Activated T-helper 1 cell treated with anti-CD3 and anti-CD28 coated beads, Interleukin-12 subunit alpha, Interleukin-12 subunit beta, Interleukin-2, Interleukin-4 antibody, amounts not matched to agents 30 ng/mL and 10 ng/mL and 1 ng/mL, durations not matched to agents 14 hours and 24 hours and 36 hours (primary cell): ENCODE measurements around the gene SCARB2. TPM values are rescaled to one million over a fixed set of nuclear protein-coding genes. Genes with fewer than 3 reads are reported as not detected.

Source experiments
- DNase-seq: peaks from one replicate; pipeline ENCODE4 v3.0.0; 2021; ENCODE audit warnings: low spot score
- H3K27ac Mint-ChIP-seq: one replicate; pipeline ENCODE4 v1.8.0; 2021; ENCODE audit warnings: mild to moderate bottlenecking, mixed read lengths
- H3K27me3 Mint-ChIP-seq: one replicate; pipeline ENCODE4 v1.8.0; 2022; ENCODE audit warnings: mild to moderate bottlenecking, moderate library complexity, mixed read lengths; ENCODE audit not compliant: insufficient read depth
- H3K36me3 Mint-ChIP-seq: one replicate; pipeline ENCODE4 v1.8.0; 2021; ENCODE audit warnings: low read depth, mixed read lengths
- H3K4me1 Mint-ChIP-seq: one replicate; pipeline ENCODE4 v1.8.0; 2021; ENCODE audit warnings: low read depth, mixed read lengths
- H3K4me3 Mint-ChIP-seq: one replicate; pipeline ENCODE4 v1.8.0; 2021; ENCODE audit warnings: mild to moderate bottlenecking, moderate library complexity, mixed read lengths
- H3K9me3 Mint-ChIP-seq: one replicate; pipeline ENCODE4 v1.8.0; 2021; ENCODE audit warnings: mixed read lengths
- intact Hi-C: fragments of 100-400 bp; cut with micrococcal nuclease; formaldehyde crosslinking; loops from one replicate; pipeline ENCODE4 v1.15.1; 2024
- total RNA-seq: library from RNA; stranded (reverse); gene quantifications from 2 replicates; pipeline ENCODE4 v1.2.3, GENCODE V29; 2022

The SCARB2 gene
- total RNA-seq, 1 donor from 2014 or later, result 1.4 TPM

DNA sequence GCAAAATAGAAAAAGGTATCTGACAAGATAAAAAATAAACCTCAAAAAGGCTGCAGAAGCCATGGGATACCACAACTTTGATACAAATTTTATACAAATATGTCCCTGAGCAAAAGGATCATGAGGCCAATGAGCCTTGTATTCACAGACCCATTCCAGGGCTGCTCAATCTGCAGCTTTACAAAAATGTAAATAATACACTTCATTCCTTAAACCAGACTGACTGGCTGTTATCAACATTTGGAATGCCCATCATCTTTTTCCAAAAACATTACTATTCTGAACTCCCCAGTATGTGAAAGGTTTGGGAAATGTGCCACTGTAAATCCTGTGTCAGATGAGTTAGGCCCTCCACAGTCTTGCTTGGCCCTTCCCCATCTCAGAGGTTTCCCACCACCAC is 25.5 kb downstream of the SCARB2 start:
- Mint-ChIP-seq H3K4me1 (no peaks in the 10 kb centered on the region), H3K4me3 (no peak overlapping the region), H3K27me3 (no peaks in the 10 kb centered on the region), H3K27ac (no peak overlapping the region), H3K9me3 (peaks cover 11% of the 10 kb centered on the region), H3K36me3 (peaks cover 7% of the 10 kb centered on the region)
- intact Hi-C loops, result loop anchor here (10.0 kb wide), 1 partner anchor 567 kb away; no protein-coding TSS in a partner anchor
- DNase-seq, result no peak

GRCh38 chr4:76187152-76187551 is 26.5 kb downstream of the SCARB2 start:
- Mint-ChIP-seq H3K9me3 (peaks cover 10% of the 10 kb centered on the region), H3K4me3 (no peak overlapping the region), H3K27me3 (no peaks in the 10 kb centered on the region), H3K36me3 (peaks cover 3% of the 10 kb centered on the region), H3K27ac (no peak overlapping the region), H3K4me1 (no peaks in the 10 kb centered on the region)
- DNase-seq, result no peak
- intact Hi-C loops, result loop anchor here (10.0 kb wide), 1 partner anchor 568 kb away; no protein-coding TSS in a partner anchor

- no peaks in the 10 kb centered on the region for H3K36me3 Mint-ChIP-seq
- no peaks in the 10 kb centered on the region for H3K9me3 Mint-ChIP-seq
- H3K4me1 Mint-ChIP-seq, result no peaks in the 10 kb centered on the region
- intact Hi-C loops, result loop anchor here (10.0 kb wide), 1 partner anchor 572 kb away; no protein-coding TSS in a partner anchor
- H3K4me3 Mint-ChIP-seq, result no peak overlapping the region
- DNase-seq, result no peak
- no peaks in the 10 kb centered on the region for H3K27me3 Mint-ChIP-seq
- H3K27ac Mint-ChIP-seq, result no peak overlapping the region
These were observed 31.2 kb downstream of the SCARB2 start for GRCh38 chr4:76182463-76182862.

DNA sequence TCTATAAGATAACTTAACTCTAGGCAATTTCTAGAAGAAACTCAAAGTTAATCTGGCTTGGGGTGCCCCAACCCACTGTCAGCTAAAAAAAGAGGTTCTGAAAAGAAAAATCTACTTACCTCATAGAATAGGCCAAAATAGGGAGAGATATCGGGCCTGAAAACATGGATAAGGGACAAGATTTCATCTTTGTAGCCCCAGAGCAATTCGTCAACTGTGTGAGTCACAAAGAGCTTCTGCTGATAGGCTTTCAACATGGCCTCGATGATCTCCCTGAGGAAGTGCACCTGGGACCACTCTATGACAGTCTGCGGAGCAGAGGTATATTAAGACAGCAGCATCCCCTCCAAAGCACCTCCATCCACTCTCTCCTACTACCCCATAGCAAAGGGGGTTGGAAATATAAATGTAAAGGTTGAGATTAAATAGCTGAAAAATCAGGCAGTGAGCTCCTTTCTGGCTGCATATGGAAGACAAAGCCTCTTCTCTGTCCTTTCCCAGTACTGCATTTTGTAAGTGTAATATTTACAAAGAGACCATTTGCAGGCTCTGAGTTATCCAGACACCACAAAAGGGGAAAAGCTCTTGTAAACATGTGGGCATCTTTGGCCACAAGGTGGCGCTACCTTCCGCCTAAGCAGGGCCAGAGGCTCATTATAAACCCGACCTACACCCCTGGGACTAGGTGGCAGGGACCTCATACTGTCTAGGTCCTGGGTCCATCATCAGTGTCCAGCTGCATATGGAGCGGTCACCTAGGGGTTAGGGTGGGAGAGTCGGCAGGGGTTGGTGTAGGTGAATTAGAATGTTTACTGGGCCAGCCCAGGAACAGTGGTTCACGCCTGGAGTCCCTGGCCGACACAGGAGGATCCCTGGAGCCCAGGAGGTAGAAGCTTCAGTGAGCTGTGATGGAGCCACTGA is 34.0 kb downstream of the SCARB2 start:
- H3K36me3 Mint-ChIP-seq, result peaks cover 2% of the 10 kb centered on the region
- no peak overlapping the region for H3K27ac Mint-ChIP-seq
- H3K9me3 Mint-ChIP-seq, result no peaks in the 10 kb centered on the region
- H3K4me3 Mint-ChIP-seq, result no peak overlapping the region
- H3K4me1 Mint-ChIP-seq, result no peaks in the 10 kb centered on the region
- intact Hi-C loops, result loop anchor here (1.0 to 10.0 kb wide), 5 partner anchors 35 to 575 kb away; no protein-coding TSS in a partner anchor
- DNase-seq, result peak; percentile 63
- no peaks in the 10 kb centered on the region for H3K27me3 Mint-ChIP-seq

DNA sequence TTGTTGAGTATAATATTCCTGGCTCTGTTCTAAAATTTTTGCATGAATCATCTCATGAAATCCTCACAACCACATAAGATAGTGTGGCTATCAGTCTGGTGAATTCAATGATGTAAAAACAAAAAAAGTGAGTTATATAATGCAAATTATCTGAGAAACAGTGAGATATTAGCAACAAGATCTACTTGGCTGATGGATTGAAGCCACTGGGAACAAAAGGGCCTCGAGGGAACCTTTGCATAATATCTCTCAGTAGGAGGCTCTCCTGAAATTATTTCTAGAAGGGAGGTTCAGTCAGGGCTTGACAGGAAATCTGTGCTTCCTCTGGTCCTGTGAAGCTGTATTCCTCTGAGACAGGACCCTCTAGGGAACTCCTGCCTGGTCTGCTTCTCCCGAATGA is 35.3 kb downstream of the SCARB2 start:
- Mint-ChIP-seq H3K4me3 (no peak overlapping the region), H3K9me3 (no peaks in the 10 kb centered on the region), H3K4me1 (no peaks in the 10 kb centered on the region), H3K27me3 (no peaks in the 10 kb centered on the region), H3K27ac (no peak overlapping the region), H3K36me3 (peaks cover 2% of the 10 kb centered on the region)
- DNase-seq, result no peak
- intact Hi-C loops, result no loop called here

GRCh38 chr4:76177709-76178108 is 35.9 kb downstream of the SCARB2 start:
- Mint-ChIP-seq H3K27ac (no peak overlapping the region), H3K4me1 (no peaks in the 10 kb centered on the region), H3K4me3 (no peak overlapping the region), H3K27me3 (no peaks in the 10 kb centered on the region), H3K9me3 (no peaks in the 10 kb centered on the region), H3K36me3 (peaks cover 2% of the 10 kb centered on the region)
- DNase-seq, result no peak
- intact Hi-C loops, result no loop called here

DNA sequence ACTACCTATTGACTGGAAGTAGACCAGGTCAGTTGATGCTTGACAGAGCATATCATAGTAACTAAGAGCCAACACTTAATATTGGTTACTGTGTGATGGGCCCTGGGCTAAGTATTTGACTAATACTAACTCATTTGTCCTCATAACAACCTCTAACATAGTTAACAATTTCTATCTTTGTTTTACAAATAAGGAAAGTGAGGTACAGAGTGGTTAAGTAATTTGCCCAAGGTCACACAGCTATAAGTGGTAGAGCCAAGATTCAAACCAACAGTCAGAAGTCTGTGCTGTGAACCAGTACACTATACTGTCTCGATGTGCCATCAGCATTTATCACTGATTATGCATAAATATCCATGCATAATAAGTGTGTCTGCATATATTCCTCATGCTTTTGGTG is 38.3 kb downstream of the SCARB2 start:
- no peaks in the 10 kb centered on the region for H3K9me3 Mint-ChIP-seq
- intact Hi-C loops, result no loop called here
- peaks cover 2% of the 10 kb centered on the region for H3K36me3 Mint-ChIP-seq
- H3K4me3 Mint-ChIP-seq, result no peak overlapping the region
- no peak overlapping the region for H3K27ac Mint-ChIP-seq
- no peaks in the 10 kb centered on the region for H3K27me3 Mint-ChIP-seq
- no peak for DNase-seq
- H3K4me1 Mint-ChIP-seq, result no peaks in the 10 kb centered on the region

- DNase-seq, result no peak
- no peaks in the 10 kb centered on the region for H3K27me3 Mint-ChIP-seq
- H3K27ac Mint-ChIP-seq, result no peak overlapping the region
- intact Hi-C loops, result no loop called here
- H3K9me3 Mint-ChIP-seq, result no peaks in the 10 kb centered on the region
- no peak overlapping the region for H3K4me3 Mint-ChIP-seq
- no peaks in the 10 kb centered on the region for H3K4me1 Mint-ChIP-seq
- H3K36me3 Mint-ChIP-seq, result peaks cover 2% of the 10 kb centered on the region
These were observed 39.4 kb downstream of the SCARB2 start for GRCh38 chr4:76174216-76174615.

DNA sequence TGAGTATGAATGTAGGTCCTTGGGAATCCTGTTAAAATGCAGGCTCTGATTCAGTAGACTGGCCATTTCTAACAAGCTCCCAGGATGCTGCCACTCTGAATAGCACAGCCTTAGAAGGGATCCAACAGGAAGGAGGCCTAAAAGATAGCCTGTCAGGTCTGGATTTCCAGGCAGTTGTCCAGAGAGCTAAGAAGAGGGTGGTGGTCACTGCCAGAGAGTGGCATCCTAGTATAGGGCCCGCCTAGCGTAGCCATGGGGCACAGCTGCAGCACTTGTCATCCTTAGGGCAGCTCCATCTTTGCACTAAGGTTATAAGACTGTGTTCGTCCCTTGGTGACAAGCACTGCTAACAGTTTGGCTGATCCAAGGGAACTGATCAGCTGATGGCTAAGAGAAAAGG is 44.9 kb downstream of the SCARB2 start:
- intact Hi-C loops, result no loop called here
- Mint-ChIP-seq H3K4me3 (no peak overlapping the region), H3K4me1 (no peaks in the 10 kb centered on the region), H3K36me3 (peaks cover under 1% of the 10 kb centered on the region), H3K27ac (no peak overlapping the region), H3K9me3 (no peaks in the 10 kb centered on the region), H3K27me3 (no peaks in the 10 kb centered on the region)
- DNase-seq, result no peak

DNA sequence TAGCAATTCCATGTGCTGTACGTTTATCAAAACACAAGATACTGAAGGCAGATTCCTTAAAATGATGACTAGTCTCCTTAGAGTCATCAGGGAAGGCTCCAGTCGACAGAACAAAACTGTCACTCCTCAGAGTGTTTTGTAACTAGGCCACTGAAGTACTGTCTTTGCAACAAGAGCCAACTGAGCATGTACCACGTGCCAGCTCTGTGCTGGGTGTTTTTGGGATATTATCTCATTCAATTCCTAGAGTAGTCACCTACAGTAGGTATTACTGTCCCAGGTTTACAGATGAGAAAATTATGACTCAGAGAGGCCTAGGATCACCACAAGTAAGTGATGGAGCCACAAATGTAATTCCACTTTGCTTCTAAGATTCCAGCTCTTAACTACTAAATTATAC is 47.1 kb downstream of the SCARB2 start:
- H3K4me1 Mint-ChIP-seq, result no peaks in the 10 kb centered on the region
- no peaks in the 10 kb centered on the region for H3K27me3 Mint-ChIP-seq
- H3K4me3 Mint-ChIP-seq, result no peak overlapping the region
- DNase-seq, result no peak
- no peaks in the 10 kb centered on the region for H3K9me3 Mint-ChIP-seq
- H3K27ac Mint-ChIP-seq, result no peak overlapping the region
- H3K36me3 Mint-ChIP-seq, result peaks cover 5% of the 10 kb centered on the region
- intact Hi-C loops, result no loop called here

- intact Hi-C loops, result no loop called here
- H3K4me1 Mint-ChIP-seq, result no peaks in the 10 kb centered on the region
- peaks cover 5% of the 10 kb centered on the region for H3K36me3 Mint-ChIP-seq
These were observed 53.3 kb downstream of the SCARB2 start for GRCh38 chr4:76160355-76160754.

GRCh38 chr4:76156635-76157034 is 57.0 kb downstream of the SCARB2 start:
- peaks cover 3% of the 10 kb centered on the region for H3K27me3 Mint-ChIP-seq
- H3K4me1 Mint-ChIP-seq, result no peaks in the 10 kb centered on the region
- H3K4me3 Mint-ChIP-seq, result no peak overlapping the region
- no peak for DNase-seq
- H3K9me3 Mint-ChIP-seq, result no peaks in the 10 kb centered on the region
- no peak overlapping the region for H3K27ac Mint-ChIP-seq
- no peaks in the 10 kb centered on the region for H3K36me3 Mint-ChIP-seq
- intact Hi-C loops, result no loop called here

More at GRCh38 chr4:76160355-76160754, 53.3 kb downstream of the SCARB2 start:
- Mint-ChIP-seq H3K4me3 (no peak overlapping the region), H3K9me3 (no peaks in the 10 kb centered on the region), H3K27ac (no peak overlapping the region), H3K27me3 (peaks cover 3% of the 10 kb centered on the region)
- DNase-seq, result no peak

- H3K4me1 Mint-ChIP-seq, result no peaks in the 10 kb centered on the region
- H3K27me3 Mint-ChIP-seq, result peaks cover 3% of the 10 kb centered on the region
- intact Hi-C loops, result no loop called here
- no peak overlapping the region for H3K27ac Mint-ChIP-seq
- H3K9me3 Mint-ChIP-seq, result no peaks in the 10 kb centered on the region
- DNase-seq, result no peak
- no peak overlapping the region for H3K4me3 Mint-ChIP-seq
- no peaks in the 10 kb centered on the region for H3K36me3 Mint-ChIP-seq
These were observed 57.6 kb downstream of the SCARB2 start for GRCh38 chr4:76155979-76156378.
